Measurements from ENCODE around the gene GYPC.
"Not testable (repeated sequence)": the region's sequence is repeated elsewhere in the genome, so short reads cannot be mapped to it uniquely, and the experiment has no call there.

GYPC gene

GRCh38 chr2:126642031-126642430, 13.9 kb upstream of the GYPC start:
- DNase-seq (ENCODE audit: low read depth), result no peak
- TF ChIP-seq CTCF (IDR thresholded peaks at IDR 0.05; ENCODE audit: control insufficient read depth, insufficient read depth, low read depth, low read length, missing control alignments), result no peak
- no peak overlapping the region for H3K4me3 ChIP-seq (ENCODE audit: control insufficient read depth, low read depth, low read length)

GRCh38 chr2:126643431-126643830, 12.5 kb upstream of the GYPC start:
- no peak for DNase-seq (ENCODE audit: low read depth)

GRCh38 chr2:126643972-126644371, 12.0 kb upstream of the GYPC start:
- no peak for DNase-seq (ENCODE audit: low read depth)

More at GRCh38 chr2:126643431-126643830, 12.5 kb upstream of the GYPC start:
- no peak for TF ChIP-seq CTCF (IDR thresholded peaks at IDR 0.05; ENCODE audit: control insufficient read depth, insufficient read depth, low read depth, low read length, missing control alignments)
- no peak overlapping the region for H3K4me3 ChIP-seq (ENCODE audit: control insufficient read depth, low read depth, low read length)

GRCh38 chr2:126644630-126645191, 11.2 kb upstream of the GYPC start:
- no peak for TF ChIP-seq CTCF (IDR thresholded peaks at IDR 0.05; ENCODE audit: control insufficient read depth, insufficient read depth, low read depth, low read length, missing control alignments)
- DNase-seq (ENCODE audit: low read depth), result no peak

More at GRCh38 chr2:126643972-126644371, 12.0 kb upstream of the GYPC start:
- TF ChIP-seq CTCF (IDR thresholded peaks at IDR 0.05; ENCODE audit: control insufficient read depth, insufficient read depth, low read depth, low read length, missing control alignments), result no peak
- H3K4me3 ChIP-seq (ENCODE audit: control insufficient read depth, low read depth, low read length), result no peak overlapping the region

GRCh38 chr2:126645211-126645618, 10.7 kb upstream of the GYPC start:
- H3K4me3 ChIP-seq (ENCODE audit: control insufficient read depth, low read depth, low read length), result no peak overlapping the region
- no peak for TF ChIP-seq CTCF (IDR thresholded peaks at IDR 0.05; ENCODE audit: control insufficient read depth, insufficient read depth, low read depth, low read length, missing control alignments)
- DNase-seq (ENCODE audit: low read depth), result no peak

More at GRCh38 chr2:126644630-126645191, 11.2 kb upstream of the GYPC start:
- no peak overlapping the region for H3K4me3 ChIP-seq (ENCODE audit: control insufficient read depth, low read depth, low read length)

GRCh38 chr2:126646026-126646425, 9.9 kb upstream of the GYPC start:
- DNase-seq (ENCODE audit: low read depth), result no peak
- no peak overlapping the region for H3K4me3 ChIP-seq (ENCODE audit: control insufficient read depth, low read depth, low read length)
- no peak for TF ChIP-seq CTCF (IDR thresholded peaks at IDR 0.05; ENCODE audit: control insufficient read depth, insufficient read depth, low read depth, low read length, missing control alignments)

GRCh38 chr2:126647714-126648344, 8.1 kb upstream of the GYPC start:
- H3K4me3 ChIP-seq (ENCODE audit: control insufficient read depth, low read depth, low read length), result not testable (repeated sequence)

GRCh38 chr2:126648345-126648786, 7.6 kb upstream of the GYPC start:
- H3K4me3 ChIP-seq (ENCODE audit: control insufficient read depth, low read depth, low read length); DNase-seq (ENCODE audit: low read depth): not testable (repeated sequence)

More at GRCh38 chr2:126647714-126648344, 8.1 kb upstream of the GYPC start:
- DNase-seq (ENCODE audit: low read depth), result not testable (repeated sequence)

All from AG09309 (cell line).